ENCODE results near the gene KRT25. TPM values are rescaled to one million over a fixed set of nuclear protein-coding genes. Genes with fewer than 3 reads are reported as not detected.

The KRT25 gene
- total and polyA plus RNA-seq, 2 donors (not counting 1 experiment from before 2014, with no cell fraction given), result not detected

GRCh38 chr17:40717776-40718175 is 37.4 kb downstream of the KRT25 start:
- no peak overlapping the region for H3K4me2 ChIP-seq (replicated peaks; ENCODE audit: low read depth, low read length, poor library complexity, severe bottlenecking)
- intact Hi-C loops (cut with micrococcal nuclease), result no loop called here
- no peak overlapping the region for H3K27ac ChIP-seq (ENCODE audit: low read length in 2 of 2)
- CTCF ChIA-PET, result interaction anchor here (1.1 kb wide), 1 partner anchor 75 kb away, joined by 3 read pairs; no protein-coding TSS in a partner anchor
- ATAC-seq (ENCODE audit: low read depth) (no peak), DNase-seq (no peak)
- H3K9ac ChIP-seq (ENCODE audit: low read length), result no peak overlapping the region
- peaks cover 42% of the 10 kb centered on the region for H3K27me3 Mint-ChIP-seq
- H4K20me1 ChIP-seq (ENCODE audit: control insufficient read depth, insufficient read depth, low read length, poor library complexity, severe bottlenecking), result no peaks in the 10 kb centered on the region
- 100% methylated on average over 1 of the region's 3 CpGs for WGBS (ENCODE audit: insufficient coverage)
- no peak overlapping the region for H3K27ac Mint-ChIP-seq
- H3K4me1 ChIP-seq (ENCODE audit: control insufficient read depth in 2 of 2, insufficient read depth in 2 of 2, low read length in 2 of 2), result no peaks in the 10 kb centered on the region
- POLR2A ChIA-PET, result no interaction called here
- no peaks in the 10 kb centered on the region for H3K4me1 Mint-ChIP-seq
- no peaks in the 10 kb centered on the region for H3K36me3 ChIP-seq (replicated peaks in 1 of 2; ENCODE audit: control extremely low read depth in 1 of 2, control insufficient read depth in 1 of 2, extremely low read depth in 1 of 2, insufficient read depth in 2 of 2, low read length in 1 of 2)
- H3K9me3 ChIP-seq (ENCODE audit: control extremely low read depth in 1 of 3, control insufficient read depth in 2 of 3, insufficient read depth in 1 of 3, low read length in 2 of 3), result no peaks in the 10 kb centered on the region
- H3K79me2 ChIP-seq (ENCODE audit: control insufficient read depth, insufficient read depth, low read length), result no peaks in the 10 kb centered on the region
- H3K27me3 ChIP-seq (replicated peaks in 1 of 4; ENCODE audit: control extremely low read depth in 1 of 4, control insufficient read depth in 3 of 4, insufficient read depth in 4 of 4, low read length in 3 of 4), result no peaks in the 10 kb centered on the region
- no peak for TF ChIP-seq EZH2 (IDR thresholded peaks at IDR 0.05; ENCODE audit: borderline replicate concordance, insufficient read depth, low read depth, low read length, poor library complexity, severe bottlenecking)
- no peaks in the 10 kb centered on the region for H3K9me3 Mint-ChIP-seq (ENCODE audit: insufficient read depth)
- H3K4me3 Mint-ChIP-seq, result no peak overlapping the region
- no peak overlapping the region for H2AFZ ChIP-seq (ENCODE audit: insufficient read depth, low read depth, low read length, poor library complexity, severe bottlenecking)
- no peak overlapping the region for H3K4me3 ChIP-seq (ENCODE audit: control extremely low read depth in 1 of 5, extremely low read depth in 1 of 5, insufficient read depth in 1 of 5, low read depth in 2 of 5, low read length in 4 of 5)

GRCh38 chr17:40714473-40714872 is 40.7 kb downstream of the KRT25 start:
- H3K4me2 ChIP-seq (replicated peaks; ENCODE audit: low read depth, low read length, poor library complexity, severe bottlenecking), result no peak overlapping the region
- no peak overlapping the region for H2AFZ ChIP-seq (ENCODE audit: insufficient read depth, low read depth, low read length, poor library complexity, severe bottlenecking)
- no peak overlapping the region for H3K27ac ChIP-seq (ENCODE audit: low read length in 2 of 2)
- WGBS (ENCODE audit: insufficient coverage), result 77% methylated on average over 3 of the region's 6 CpGs
- H3K4me3 ChIP-seq (ENCODE audit: control extremely low read depth in 1 of 5, extremely low read depth in 1 of 5, insufficient read depth in 1 of 5, low read depth in 2 of 5, low read length in 4 of 5), result no peak overlapping the region
- no peak overlapping the region for H3K9ac ChIP-seq (ENCODE audit: low read length)
- H3K27me3 ChIP-seq (replicated peaks in 1 of 4; ENCODE audit: control extremely low read depth in 1 of 4, control insufficient read depth in 3 of 4, insufficient read depth in 4 of 4, low read length in 3 of 4), result no peaks in the 10 kb centered on the region
- no peaks in the 10 kb centered on the region for H3K4me1 ChIP-seq (ENCODE audit: control insufficient read depth in 2 of 2, insufficient read depth in 2 of 2, low read length in 2 of 2)
- Mint-ChIP-seq H3K4me1 (no peaks in the 10 kb centered on the region), H3K9me3 (ENCODE audit: insufficient read depth) (no peaks in the 10 kb centered on the region), H3K4me3 (no peak overlapping the region), H3K27ac (no peak overlapping the region), H3K27me3 (peaks cover 35% of the 10 kb centered on the region)
- no peaks in the 10 kb centered on the region for H3K36me3 ChIP-seq (replicated peaks in 1 of 2; ENCODE audit: control extremely low read depth in 1 of 2, control insufficient read depth in 1 of 2, extremely low read depth in 1 of 2, insufficient read depth in 2 of 2, low read length in 1 of 2)
- TF ChIP-seq EZH2 (IDR thresholded peaks at IDR 0.05; ENCODE audit: borderline replicate concordance, insufficient read depth, low read depth, low read length, poor library complexity, severe bottlenecking) (no peak), CTCF (IDR thresholded peaks at IDR 0.05) (no peak)
- DNase-seq (no peak), ATAC-seq (ENCODE audit: low read depth) (no peak)
- CTCF ChIA-PET, result interaction anchor here (1.1 kb wide), 1 partner anchor 99 kb away, joined by 3 read pairs; no protein-coding TSS in a partner anchor
- intact Hi-C loops (cut with micrococcal nuclease), result loop anchor here (1.0 kb wide), 1 partner anchor 77 kb away; no protein-coding TSS in a partner anchor
- no peaks in the 10 kb centered on the region for H3K79me2 ChIP-seq (ENCODE audit: control insufficient read depth, insufficient read depth, low read length)
- H4K20me1 ChIP-seq (ENCODE audit: control insufficient read depth, insufficient read depth, low read length, poor library complexity, severe bottlenecking), result no peaks in the 10 kb centered on the region
- no peaks in the 10 kb centered on the region for H3K9me3 ChIP-seq (ENCODE audit: control extremely low read depth in 1 of 3, control insufficient read depth in 2 of 3, insufficient read depth in 1 of 3, low read length in 2 of 3)
- POLR2A ChIA-PET, result no interaction called here
